ENCODE measurements around the gene RTN4RL2.
"Not testable (repeated sequence)": the region's sequence is repeated elsewhere in the genome, so short reads cannot be mapped to it uniquely, and the experiment has no call there.

The RTN4RL2 gene

GRCh38 chr11:57434640-57435546 is 25.4 kb upstream of the RTN4RL2 start:
- no peak for DNase-seq

GRCh38 chr11:57436031-57436430 is 24.3 kb upstream of the RTN4RL2 start:
- no peak for DNase-seq

- DNase-seq = no peak
These were observed 21.7 kb upstream of the RTN4RL2 start for GRCh38 chr11:57438345-57439285.

- DNase-seq = no peak
These were observed 20.5 kb upstream of the RTN4RL2 start for GRCh38 chr11:57439786-57440185.

GRCh38 chr11:57440744-57441414 is 19.4 kb upstream of the RTN4RL2 start:
- DNase-seq = no peak

- no peak for DNase-seq
These were observed 15.8 kb upstream of the RTN4RL2 start for GRCh38 chr11:57444362-57445121.

- not testable (repeated sequence) for DNase-seq
These were observed 15.3 kb upstream of the RTN4RL2 start for GRCh38 chr11:57445122-57445394.

GRCh38 chr11:57446055-57446454 is 14.3 kb upstream of the RTN4RL2 start:
- DNase-seq = no peak

GRCh38 chr11:57453543-57454177 is 6.7 kb upstream of the RTN4RL2 start:
- DNase-seq = no peak

- peak; percentile 65 for DNase-seq
These were observed 3.2 kb upstream of the RTN4RL2 start for GRCh38 chr11:57456960-57457642.

GRCh38 chr11:57457643-57458023 is 2.7 kb upstream of the RTN4RL2 start:
- no peak for DNase-seq

GRCh38 chr11:57458060-57458409 is 2.3 kb upstream of the RTN4RL2 start:
- DNase-seq = no peak

GRCh38 chr11:57458410-57459163 is 1.7 kb upstream of the RTN4RL2 start:
- DNase-seq = peak; percentile 28

- no peak for DNase-seq
These were observed 935 bp upstream of the RTN4RL2 start for GRCh38 chr11:57459164-57460021.

GRCh38 chr11:57460758-57461749 is 726 bp downstream of the RTN4RL2 start:
- DNase-seq = no peak

- DNase-seq = no peak
These were observed 1.6 kb downstream of the RTN4RL2 start for GRCh38 chr11:57461841-57462489.

GRCh38 chr11:57462597-57462996 is 2.3 kb downstream of the RTN4RL2 start:
- DNase-seq = no peak
